Activated CD4-positive, alpha-beta T cell treated with anti-CD3 and anti-CD28 coated beads, Interleukin-2, amount 10 ng/mL, durations not matched to agents 24 days and 14 days (primary cell): ENCODE results near the gene RBMS3. TPM values are rescaled to one million over a fixed set of nuclear protein-coding genes. Genes with fewer than 3 reads are reported as not detected.

Experiments used
- DNase-seq: peaks from one replicate; pipeline ENCODE4 v3.0.0; 2022
- H3K27ac Mint-ChIP-seq: one replicate; pipeline ENCODE4 v1.8.0; 2022; ENCODE audit warnings: mild to moderate bottlenecking, mixed read lengths
- H3K27me3 Mint-ChIP-seq: one replicate; pipeline ENCODE4 v1.8.0; 2022; ENCODE audit warnings: mixed read lengths
- H3K36me3 Mint-ChIP-seq: one replicate; pipeline ENCODE4 v1.8.0; 2022; ENCODE audit warnings: low read depth, mild to moderate bottlenecking, mixed read lengths
- H3K4me1 Mint-ChIP-seq: one replicate; pipeline ENCODE4 v1.8.0; 2021; ENCODE audit warnings: mixed read lengths
- H3K4me3 Mint-ChIP-seq: one replicate; pipeline ENCODE4 v1.8.0; 2022; ENCODE audit warnings: mild to moderate bottlenecking, moderate library complexity, mixed read lengths
- H3K9me3 Mint-ChIP-seq: one replicate; pipeline ENCODE4 v1.8.0; 2021; ENCODE audit warnings: mixed read lengths
- intact Hi-C: fragments of 100-400 bp; cut with micrococcal nuclease; formaldehyde crosslinking; loops from one replicate; pipeline ENCODE4 v1.15.1; 2023
- total RNA-seq: library from RNA; stranded (reverse); gene quantifications from 2 replicates; pipeline ENCODE4 v1.2.3, GENCODE V29; 2022

Gene RBMS3
- total RNA-seq, 1 donor from 2014 or later: 4.3 TPM

DNA sequence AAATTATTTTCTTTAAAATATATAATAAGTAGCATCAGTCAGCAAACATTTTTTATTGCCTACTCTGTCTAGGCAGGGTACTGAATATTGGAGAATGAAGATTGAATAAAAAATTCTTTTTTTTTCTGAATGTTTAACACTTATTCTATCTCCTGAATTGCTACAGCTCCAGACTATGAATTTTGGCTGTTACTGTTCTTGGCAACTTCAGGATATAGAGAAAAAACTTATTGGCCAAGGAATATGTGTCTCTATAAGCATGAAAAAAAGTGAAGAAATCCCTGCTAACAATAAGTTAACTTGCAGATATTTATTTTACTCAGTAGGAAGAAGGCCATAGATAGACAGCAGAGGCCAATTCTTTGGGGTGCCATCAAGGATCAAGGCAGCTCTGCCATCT lies 309.6 kb downstream of the RBMS3 start:
- no peak overlapping the region for H3K27ac Mint-ChIP-seq
- no peaks in the 10 kb centered on the region for H3K36me3 Mint-ChIP-seq
- no peak for DNase-seq
- H3K4me1 Mint-ChIP-seq: no peaks in the 10 kb centered on the region
- peaks cover under 1% of the 10 kb centered on the region for H3K9me3 Mint-ChIP-seq
- H3K27me3 Mint-ChIP-seq: no peaks in the 10 kb centered on the region
- H3K4me3 Mint-ChIP-seq: no peak overlapping the region
- intact Hi-C loops: no loop called here

GRCh38 chr3:29591579-29591978 lies 310.7 kb downstream of the RBMS3 start:
- Mint-ChIP-seq H3K27ac (no peak overlapping the region), H3K4me3 (no peak overlapping the region)

GRCh38 chr3:29593802-29594201 lies 312.9 kb downstream of the RBMS3 start:
- Mint-ChIP-seq H3K4me1 (no peaks in the 10 kb centered on the region), H3K36me3 (no peaks in the 10 kb centered on the region), H3K4me3 (no peak overlapping the region), H3K27me3 (no peaks in the 10 kb centered on the region), H3K27ac (no peak overlapping the region), H3K9me3 (peaks cover 4% of the 10 kb centered on the region)
- DNase-seq: no peak
- intact Hi-C loops: no loop called here

More at GRCh38 chr3:29591579-29591978, 310.7 kb downstream of the RBMS3 start:
- no peak for DNase-seq
- H3K27me3 Mint-ChIP-seq: no peaks in the 10 kb centered on the region
- intact Hi-C loops: no loop called here
- no peaks in the 10 kb centered on the region for H3K4me1 Mint-ChIP-seq
- H3K9me3 Mint-ChIP-seq: peaks cover 4% of the 10 kb centered on the region
- no peaks in the 10 kb centered on the region for H3K36me3 Mint-ChIP-seq

GRCh38 chr3:29594261-29594660 lies 313.4 kb downstream of the RBMS3 start:
- H3K27ac Mint-ChIP-seq: no peak overlapping the region
- H3K36me3 Mint-ChIP-seq: no peaks in the 10 kb centered on the region
- no peak overlapping the region for H3K4me3 Mint-ChIP-seq
- no peak for DNase-seq
- H3K9me3 Mint-ChIP-seq: peaks cover 4% of the 10 kb centered on the region
- H3K4me1 Mint-ChIP-seq: no peaks in the 10 kb centered on the region
- intact Hi-C loops: no loop called here
- no peaks in the 10 kb centered on the region for H3K27me3 Mint-ChIP-seq

- Mint-ChIP-seq H3K27me3 (no peaks in the 10 kb centered on the region), H3K36me3 (no peaks in the 10 kb centered on the region), H3K9me3 (peaks cover 4% of the 10 kb centered on the region), H3K4me1 (no peaks in the 10 kb centered on the region), H3K4me3 (no peak overlapping the region), H3K27ac (no peak overlapping the region)
- intact Hi-C loops: no loop called here
- no peak for DNase-seq
Measured at GRCh38 chr3:29597376-29598008, 316.6 kb downstream of the RBMS3 start.

DNA sequence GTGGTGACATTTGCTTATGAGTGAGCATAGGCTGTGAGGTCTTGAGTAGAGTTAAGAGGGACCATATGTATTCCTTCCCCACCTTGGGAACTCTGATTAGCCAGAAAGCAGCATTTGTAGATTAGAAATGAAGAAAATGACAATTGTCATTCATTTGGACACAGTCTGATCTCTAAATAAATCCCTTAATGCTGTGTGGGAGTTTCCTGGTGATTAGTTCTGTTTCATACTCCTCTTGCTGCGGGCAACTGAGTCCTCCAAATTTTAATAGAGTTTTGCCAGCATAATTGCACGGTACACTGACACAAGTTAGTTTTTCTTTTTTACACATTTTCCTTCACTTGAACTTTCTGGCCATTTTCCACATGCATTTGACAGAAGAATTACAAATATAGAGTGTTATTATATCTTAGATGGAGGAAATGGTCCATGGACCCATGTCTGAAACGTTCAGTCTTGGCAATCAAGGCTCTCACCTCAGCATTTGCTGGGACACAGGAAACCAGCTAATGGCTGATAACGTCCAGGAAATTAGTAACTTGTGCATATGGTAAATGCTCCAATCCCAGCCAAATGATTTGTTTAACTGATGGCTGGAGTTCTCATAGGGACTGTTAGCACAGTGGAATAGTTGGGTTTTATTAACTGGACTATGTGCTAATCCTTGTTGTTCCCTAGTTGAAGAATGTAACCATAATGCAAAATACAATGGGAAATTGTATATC lies 321.2 kb downstream of the RBMS3 start:
- intact Hi-C loops: no loop called here
- no peaks in the 10 kb centered on the region for H3K36me3 Mint-ChIP-seq
- no peak for DNase-seq
- no peaks in the 10 kb centered on the region for H3K9me3 Mint-ChIP-seq
- no peaks in the 10 kb centered on the region for H3K4me1 Mint-ChIP-seq
- H3K4me3 Mint-ChIP-seq: no peak overlapping the region
- no peak overlapping the region for H3K27ac Mint-ChIP-seq
- H3K27me3 Mint-ChIP-seq: peaks cover 2% of the 10 kb centered on the region

DNA sequence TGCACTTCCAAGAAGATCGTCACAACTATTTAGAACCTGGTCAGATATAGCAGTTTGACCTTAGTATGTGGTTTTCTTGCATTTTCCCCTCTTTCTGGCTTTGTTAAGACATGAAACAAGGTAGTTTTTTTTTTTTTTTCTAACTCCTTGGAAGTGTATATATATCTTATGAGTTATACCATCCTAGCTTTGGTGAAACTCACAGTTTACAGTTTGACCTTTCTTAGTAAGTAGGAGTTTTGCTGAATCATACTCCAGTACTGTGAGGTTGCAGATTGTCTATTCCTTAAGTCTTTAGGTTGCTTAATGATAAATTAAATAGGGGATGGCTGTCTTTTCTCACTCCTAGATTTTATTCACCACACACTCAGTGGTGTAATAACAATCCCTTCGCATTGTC lies 325.0 kb downstream of the RBMS3 start:
- intact Hi-C loops: no loop called here
- H3K27me3 Mint-ChIP-seq: peaks cover 2% of the 10 kb centered on the region

GRCh38 chr3:29606416-29606815 lies 325.5 kb downstream of the RBMS3 start:
- no peaks in the 10 kb centered on the region for H3K36me3 Mint-ChIP-seq
- H3K4me3 Mint-ChIP-seq: no peak overlapping the region
- intact Hi-C loops: no loop called here
- H3K27ac Mint-ChIP-seq: no peak overlapping the region
- no peaks in the 10 kb centered on the region for H3K4me1 Mint-ChIP-seq
- H3K9me3 Mint-ChIP-seq: no peaks in the 10 kb centered on the region
- H3K27me3 Mint-ChIP-seq: peaks cover 2% of the 10 kb centered on the region
- DNase-seq: no peak

More for the DNA sequence above, 325.0 kb downstream of the RBMS3 start:
- H3K27ac Mint-ChIP-seq: no peak overlapping the region
- no peaks in the 10 kb centered on the region for H3K36me3 Mint-ChIP-seq
- no peak for DNase-seq
- H3K4me3 Mint-ChIP-seq: no peak overlapping the region
- H3K9me3 Mint-ChIP-seq: no peaks in the 10 kb centered on the region
- no peaks in the 10 kb centered on the region for H3K4me1 Mint-ChIP-seq

- no peaks in the 10 kb centered on the region for H3K4me1 Mint-ChIP-seq
- no peaks in the 10 kb centered on the region for H3K9me3 Mint-ChIP-seq
- no peak overlapping the region for H3K4me3 Mint-ChIP-seq
- no peaks in the 10 kb centered on the region for H3K36me3 Mint-ChIP-seq
- intact Hi-C loops: no loop called here
- DNase-seq: no peak
- peaks cover 2% of the 10 kb centered on the region for H3K27me3 Mint-ChIP-seq
- no peak overlapping the region for H3K27ac Mint-ChIP-seq
Measured at GRCh38 chr3:29608414-29609327, 327.8 kb downstream of the RBMS3 start.

GRCh38 chr3:29609328-29609811 lies 328.5 kb downstream of the RBMS3 start:
- Mint-ChIP-seq H3K9me3 (no peaks in the 10 kb centered on the region), H3K27ac (no peak overlapping the region), H3K36me3 (no peaks in the 10 kb centered on the region), H3K27me3 (peaks cover 2% of the 10 kb centered on the region), H3K4me3 (no peak overlapping the region), H3K4me1 (no peaks in the 10 kb centered on the region)
- intact Hi-C loops: no loop called here
- no peak for DNase-seq

- no peaks in the 10 kb centered on the region for H3K4me1 Mint-ChIP-seq
- intact Hi-C loops: no loop called here
- H3K9me3 Mint-ChIP-seq: no peaks in the 10 kb centered on the region
Measured at GRCh38 chr3:29610781-29611180, 329.9 kb downstream of the RBMS3 start.

GRCh38 chr3:29611252-29611651 lies 330.4 kb downstream of the RBMS3 start:
- no peak for DNase-seq
- Mint-ChIP-seq H3K27ac (no peak overlapping the region), H3K4me1 (no peaks in the 10 kb centered on the region), H3K36me3 (no peaks in the 10 kb centered on the region), H3K4me3 (no peak overlapping the region), H3K9me3 (no peaks in the 10 kb centered on the region), H3K27me3 (no peaks in the 10 kb centered on the region)
- intact Hi-C loops: no loop called here

More at GRCh38 chr3:29610781-29611180, 329.9 kb downstream of the RBMS3 start:
- Mint-ChIP-seq H3K27ac (no peak overlapping the region), H3K4me3 (no peak overlapping the region), H3K27me3 (no peaks in the 10 kb centered on the region), H3K36me3 (no peaks in the 10 kb centered on the region)
- no peak for DNase-seq

DNA sequence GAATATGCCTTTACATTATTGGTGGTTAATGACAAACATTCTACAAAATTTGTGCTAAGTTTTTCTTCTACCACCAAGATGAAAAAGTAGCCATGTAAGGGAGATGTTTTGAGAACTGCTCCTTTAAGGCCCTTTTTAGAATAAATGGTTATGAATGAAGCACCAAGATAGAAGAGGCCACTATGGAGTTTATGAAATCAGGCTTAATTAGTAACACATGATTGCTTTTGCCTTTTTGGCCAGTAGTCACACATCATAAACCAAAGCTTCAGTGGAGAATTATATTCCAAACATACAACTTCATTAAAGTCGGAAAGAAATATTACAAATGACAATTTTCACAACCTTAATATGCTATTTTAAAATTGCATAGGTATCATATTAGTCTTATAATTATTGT lies 331.7 kb downstream of the RBMS3 start:
- Mint-ChIP-seq H3K9me3 (no peaks in the 10 kb centered on the region), H3K27ac (no peak overlapping the region), H3K4me3 (no peak overlapping the region), H3K4me1 (no peaks in the 10 kb centered on the region), H3K27me3 (no peaks in the 10 kb centered on the region), H3K36me3 (no peaks in the 10 kb centered on the region)
- intact Hi-C loops: no loop called here
- no peak for DNase-seq

DNA sequence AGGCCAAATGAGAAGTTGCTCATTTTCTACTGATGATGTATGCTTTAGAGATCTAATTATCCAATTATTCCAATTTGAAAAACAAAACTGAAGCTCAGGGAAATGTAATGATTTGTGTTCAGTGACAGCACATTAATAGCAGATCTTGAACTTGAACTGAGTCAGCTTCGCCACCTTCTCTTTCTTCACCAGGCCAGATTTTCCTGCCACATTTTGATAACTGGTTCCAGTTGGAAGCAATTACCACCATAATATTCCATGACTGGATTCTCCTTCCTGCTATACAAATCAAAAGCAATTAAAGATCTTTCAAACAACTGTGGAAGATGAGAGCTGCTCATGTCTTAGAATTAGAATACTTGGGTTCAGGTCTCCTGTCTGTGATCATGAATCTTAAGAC lies 334.1 kb downstream of the RBMS3 start:
- intact Hi-C loops: no loop called here
- no peaks in the 10 kb centered on the region for H3K4me1 Mint-ChIP-seq
- H3K27ac Mint-ChIP-seq: no peak overlapping the region
- H3K9me3 Mint-ChIP-seq: no peaks in the 10 kb centered on the region
- no peak overlapping the region for H3K4me3 Mint-ChIP-seq
- no peak for DNase-seq
- no peaks in the 10 kb centered on the region for H3K27me3 Mint-ChIP-seq
- no peaks in the 10 kb centered on the region for H3K36me3 Mint-ChIP-seq
